GM21737 (cell line): Measurements from ENCODE around the gene CRTAP.
"Not testable (repeated sequence)": the region's sequence is repeated elsewhere in the genome, so short reads cannot be mapped to it uniquely, and the experiment has no call there.

Source experiments
- ATAC-seq: cut with Tn5 transposase; IDR thresholded peaks from one replicate; pipeline ENCODE4 v1.9.1; 2021; ENCODE audit warnings: mild to moderate bottlenecking, moderate library complexity; ENCODE audit not compliant: unreplicated experiment

CRTAP gene

DNA sequence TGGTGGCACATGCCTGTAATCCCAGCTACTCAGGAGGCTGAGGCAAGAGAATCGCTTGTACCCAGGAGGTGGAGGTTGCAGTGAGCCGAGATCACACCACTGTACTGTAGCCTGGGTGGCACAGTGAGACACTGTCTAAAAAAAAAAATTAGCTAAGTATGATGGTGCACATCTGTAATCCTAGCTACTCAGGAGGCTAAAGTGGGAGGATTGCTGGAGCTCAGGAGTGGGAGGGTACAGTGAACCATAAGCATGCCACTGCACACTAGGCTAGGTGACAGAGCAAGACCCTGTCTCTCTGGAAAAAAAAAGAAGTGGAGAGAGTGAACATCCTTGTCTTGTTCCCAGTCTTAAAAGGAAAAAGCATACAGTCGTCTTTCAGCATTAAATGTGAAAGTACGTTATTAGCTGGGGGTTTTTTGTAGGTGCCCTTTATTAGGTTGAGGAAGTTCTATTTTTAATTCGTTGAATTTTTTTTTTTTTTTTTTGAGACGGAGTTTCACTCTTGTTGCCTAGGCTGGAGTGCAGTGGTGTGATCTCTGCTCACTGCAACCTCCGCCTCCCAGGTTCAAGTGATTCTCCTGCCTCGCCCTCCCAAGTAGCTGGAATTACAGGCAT is 25.3 kb downstream of the CRTAP start:
- ATAC-seq = not testable (repeated sequence)

DNA sequence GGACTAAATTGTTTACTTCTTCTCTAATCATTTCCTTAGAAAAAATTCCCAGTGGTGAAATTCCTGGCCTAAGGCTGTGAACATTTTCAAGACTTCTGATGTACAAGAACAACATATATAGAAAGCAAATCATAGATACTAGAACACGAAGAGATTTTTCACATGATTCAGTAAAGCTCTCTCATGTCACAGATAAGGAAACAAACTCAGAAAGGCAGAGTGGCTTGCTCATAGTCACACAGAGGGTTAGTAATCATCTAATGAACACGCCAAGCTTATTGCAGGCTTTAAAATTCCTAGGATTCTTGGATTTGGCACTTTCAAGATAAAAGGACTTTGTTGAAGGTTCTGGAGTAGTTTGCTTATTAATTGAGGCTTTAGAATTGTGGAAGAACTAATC is 26.2 kb downstream of the CRTAP start:
- no peak for ATAC-seq

DNA sequence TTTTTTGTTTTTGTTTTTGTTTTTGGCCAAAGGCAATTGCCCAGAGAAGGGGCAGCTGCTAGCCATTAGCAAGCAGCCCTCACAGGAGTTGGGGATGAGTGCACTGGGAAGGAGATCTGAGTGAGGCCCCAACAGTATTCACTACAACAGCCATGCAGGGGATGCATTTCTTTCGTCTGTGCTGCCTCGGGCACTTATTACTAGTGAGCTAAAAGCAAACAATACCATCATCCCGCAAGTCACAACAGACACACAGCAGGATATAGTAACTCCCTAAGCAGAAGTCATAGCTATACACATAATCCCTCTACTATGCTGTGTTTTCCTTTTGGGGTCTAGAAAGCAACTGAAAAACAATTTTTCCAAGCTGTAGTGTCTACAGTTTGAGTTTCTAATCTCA is 27.2 kb downstream of the CRTAP start:
- no peak for ATAC-seq

DNA sequence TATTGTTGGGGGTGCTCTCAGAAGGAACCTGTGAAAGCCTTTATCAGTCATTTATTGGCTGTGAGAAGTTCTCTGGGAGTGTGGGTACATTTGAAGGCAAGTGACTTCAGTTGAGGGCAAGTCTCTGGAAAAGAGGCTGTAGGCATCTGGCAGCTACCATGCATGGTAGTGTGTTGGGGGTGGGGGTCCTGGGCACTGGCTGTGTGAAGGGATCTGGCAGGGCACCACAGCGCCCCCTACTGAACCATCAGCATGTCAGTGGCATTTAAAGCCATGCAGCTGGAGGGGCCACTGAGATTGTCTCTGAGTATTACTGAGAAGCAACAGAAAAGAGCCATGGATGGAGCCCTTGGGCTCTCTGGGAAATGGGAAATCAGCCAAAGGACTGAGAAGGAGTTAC is 30.6 kb downstream of the CRTAP start:
- no peak for ATAC-seq

DNA sequence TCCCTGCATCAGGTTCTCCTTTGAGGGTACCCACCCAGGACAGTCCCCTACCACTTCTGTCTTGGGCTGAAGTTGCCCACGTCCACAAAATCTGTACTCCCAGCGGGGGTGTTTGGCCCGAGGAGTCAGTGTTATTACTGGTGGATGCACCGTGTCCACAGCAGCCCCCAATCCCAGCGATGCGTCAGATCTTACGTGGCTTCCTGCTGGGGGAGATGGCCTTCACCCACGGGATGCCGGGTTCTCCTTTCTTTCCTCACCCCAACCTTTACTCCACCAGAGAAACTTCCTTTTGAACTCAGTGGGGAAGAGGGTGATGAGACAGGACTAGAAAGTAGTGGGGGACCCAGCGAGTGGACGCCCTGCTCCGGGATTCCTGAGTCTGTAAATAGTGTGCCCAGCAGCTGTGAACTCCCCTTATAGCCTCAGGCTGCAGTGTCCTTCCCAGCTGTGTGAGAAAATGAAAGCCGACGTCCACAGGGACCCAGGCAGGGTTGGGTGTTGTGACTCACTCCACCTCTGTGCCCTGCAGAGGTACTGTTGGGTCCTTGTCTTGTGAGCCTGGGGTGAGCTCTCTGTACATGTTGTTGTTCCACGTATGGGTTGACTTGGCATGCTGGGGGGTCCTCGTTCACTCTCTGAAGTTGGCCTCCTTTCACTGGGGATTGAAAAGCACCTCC is 31.5 kb downstream of the CRTAP start:
- ATAC-seq = no peak

DNA sequence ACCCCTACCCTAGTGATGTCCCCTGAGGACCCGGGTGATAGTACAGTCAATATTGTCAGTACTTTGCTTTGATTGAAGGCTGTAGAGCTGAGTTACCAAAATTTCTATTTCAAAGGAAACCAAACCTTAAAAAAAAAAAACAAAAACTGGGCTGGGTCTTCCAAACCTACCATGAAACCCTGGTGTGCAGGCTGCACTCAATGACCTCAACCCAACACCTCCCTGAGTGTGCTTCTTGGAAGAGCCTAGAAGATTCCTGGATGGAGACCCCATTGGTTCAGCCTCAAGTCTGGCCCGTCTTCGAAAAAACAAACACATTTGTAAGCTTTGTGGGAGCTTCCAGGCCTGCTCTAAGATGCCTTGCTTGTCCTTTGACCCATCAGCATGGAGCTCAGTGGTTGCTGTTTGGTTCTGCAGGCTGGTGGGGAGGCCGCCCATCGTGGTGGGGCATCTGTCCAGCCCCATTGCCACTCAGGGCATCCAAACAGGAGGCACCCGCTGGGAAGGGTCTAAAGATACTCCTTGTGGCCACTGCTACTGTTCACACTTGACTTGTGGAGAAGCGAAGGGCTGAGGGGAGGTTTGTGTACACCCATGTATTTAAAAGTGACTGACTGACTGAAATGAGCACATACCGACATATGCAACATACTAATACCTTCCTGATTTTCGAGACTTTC is 32.2 kb downstream of the CRTAP start:
- no peak for ATAC-seq

DNA sequence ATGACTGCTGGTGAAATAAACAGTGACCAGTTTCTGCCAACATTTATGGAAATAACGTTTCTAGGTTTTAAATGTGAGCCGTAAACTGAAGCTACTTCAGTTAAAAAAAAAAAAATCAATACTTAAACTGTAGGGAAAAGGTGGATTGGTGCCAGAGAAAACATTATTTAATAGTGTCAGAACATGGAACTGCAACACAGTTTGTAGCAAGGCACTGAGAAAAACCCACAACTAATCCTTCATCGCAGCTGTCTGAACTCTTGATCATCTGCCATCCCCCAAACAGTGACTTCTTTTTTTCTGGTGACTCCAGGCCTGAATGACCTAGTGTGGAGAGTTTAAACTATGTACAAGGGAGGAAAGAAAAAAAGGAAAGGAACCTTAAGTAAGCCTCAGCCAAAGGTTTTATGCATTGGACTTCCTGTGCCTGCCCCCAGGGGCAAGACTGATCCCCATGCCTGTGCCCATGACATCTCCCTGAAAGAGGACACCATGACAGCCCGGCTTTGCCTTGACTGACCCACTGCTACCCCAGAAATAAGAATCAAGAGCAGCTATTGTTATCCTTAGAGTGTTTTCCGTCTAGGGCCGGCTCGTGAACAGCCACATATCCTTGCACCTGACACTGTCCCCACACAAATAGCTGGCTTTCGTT is 33.1 kb downstream of the CRTAP start:
- no peak for ATAC-seq

DNA sequence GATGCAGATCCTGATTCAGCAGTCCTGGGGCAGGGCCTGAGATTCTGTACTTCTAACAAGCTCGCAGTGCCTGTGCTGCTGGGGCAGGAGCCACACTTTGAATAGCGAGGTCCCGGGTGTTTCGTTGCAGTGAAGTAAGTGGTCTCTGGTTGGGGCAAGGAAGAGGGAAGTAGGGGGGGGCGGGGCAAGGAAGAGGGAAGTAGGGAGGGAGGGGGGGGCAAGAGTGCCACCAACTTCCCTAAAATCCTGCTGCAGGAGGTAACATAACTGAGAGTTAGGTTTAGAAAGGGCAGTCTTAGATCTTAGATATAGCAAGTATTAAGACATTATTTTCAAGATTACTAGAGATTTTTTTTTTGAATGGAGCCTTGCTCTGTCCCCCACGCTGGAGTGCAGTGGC is 35.5 kb downstream of the CRTAP start:
- no peak for ATAC-seq

DNA sequence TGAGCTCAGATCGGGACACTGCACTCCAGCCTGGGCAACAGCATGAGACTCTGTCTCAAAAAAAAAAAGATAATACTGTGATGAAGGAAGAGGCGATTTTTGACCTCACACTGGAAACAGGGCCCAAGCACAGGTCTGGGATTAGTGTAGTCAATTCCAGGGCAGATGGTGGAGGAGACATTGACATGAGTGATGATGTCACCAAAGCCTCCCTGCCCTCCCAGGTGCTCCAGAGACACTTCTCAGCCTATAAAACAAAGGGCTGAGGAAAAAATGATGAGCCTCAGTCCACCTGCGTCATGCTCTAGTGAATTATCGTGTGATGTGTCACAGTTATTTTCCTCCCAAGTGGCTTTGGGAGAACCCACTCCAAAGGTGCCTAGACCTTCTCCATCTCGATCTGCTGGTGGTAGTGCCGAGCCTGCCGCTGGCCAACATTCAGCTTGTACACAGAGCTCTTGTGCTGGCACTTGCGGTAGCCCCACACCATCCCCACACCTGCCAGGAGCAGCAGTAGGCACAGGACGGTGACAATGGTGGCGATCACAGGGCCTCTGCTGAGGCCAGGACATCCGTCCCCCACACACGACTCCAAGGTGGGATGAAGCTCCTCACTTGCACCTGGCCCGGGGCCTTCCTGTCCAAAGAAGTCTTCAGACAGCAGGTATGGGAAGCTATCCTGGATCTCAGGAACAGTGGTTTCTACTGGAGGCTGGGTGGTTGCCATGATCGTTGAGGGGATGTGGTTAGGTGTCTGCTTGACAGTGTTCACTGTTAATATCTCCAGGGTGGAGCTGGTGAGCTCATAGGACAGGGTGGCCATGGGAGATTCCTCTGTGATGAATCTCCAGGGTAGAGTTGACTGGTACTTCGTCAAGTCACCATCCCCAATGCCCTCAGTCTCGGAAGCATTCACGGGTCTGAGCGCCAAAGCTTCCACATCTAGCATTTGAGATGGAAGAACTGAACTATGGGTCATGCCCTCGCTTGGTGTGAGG is 38.8 kb downstream of the CRTAP start:
- no peak for ATAC-seq

DNA sequence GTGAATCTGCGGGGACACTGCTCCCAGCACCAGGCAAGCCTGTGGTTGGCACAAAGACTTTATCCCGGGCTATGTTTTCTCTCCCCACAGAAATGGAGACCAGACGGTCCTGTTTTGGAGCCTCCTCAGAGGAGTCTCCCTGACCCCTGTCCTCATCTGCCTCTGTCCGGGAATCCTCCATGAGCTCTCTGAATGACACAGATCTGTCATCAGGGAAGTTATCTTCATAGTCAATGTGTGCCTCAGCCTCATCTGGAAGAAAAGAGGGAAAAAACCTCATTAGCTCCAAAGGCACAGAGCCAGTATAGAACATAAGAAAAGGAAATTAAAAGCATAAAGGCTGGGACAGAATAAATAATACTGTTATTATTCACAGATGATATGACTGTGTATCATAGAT is 40.0 kb downstream of the CRTAP start:
- ATAC-seq = no peak

DNA sequence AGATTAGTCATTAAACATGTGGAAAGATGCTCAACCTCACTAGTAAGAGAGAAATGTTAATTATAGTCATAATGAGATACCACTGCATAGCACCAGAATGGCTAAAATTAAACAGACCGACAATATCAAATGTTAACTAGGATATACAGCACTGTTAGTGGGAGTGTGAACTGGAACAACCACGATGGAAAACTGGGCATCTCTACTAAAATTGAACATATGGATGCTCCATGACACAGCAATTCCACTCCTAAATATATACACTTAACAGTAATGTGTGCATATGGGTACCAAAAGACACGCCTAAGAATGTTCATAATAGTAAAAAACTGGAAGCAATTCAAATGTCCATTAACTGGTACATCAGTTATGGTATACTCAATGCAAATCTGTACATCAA is 41.5 kb downstream of the CRTAP start:
- no peak for ATAC-seq

DNA sequence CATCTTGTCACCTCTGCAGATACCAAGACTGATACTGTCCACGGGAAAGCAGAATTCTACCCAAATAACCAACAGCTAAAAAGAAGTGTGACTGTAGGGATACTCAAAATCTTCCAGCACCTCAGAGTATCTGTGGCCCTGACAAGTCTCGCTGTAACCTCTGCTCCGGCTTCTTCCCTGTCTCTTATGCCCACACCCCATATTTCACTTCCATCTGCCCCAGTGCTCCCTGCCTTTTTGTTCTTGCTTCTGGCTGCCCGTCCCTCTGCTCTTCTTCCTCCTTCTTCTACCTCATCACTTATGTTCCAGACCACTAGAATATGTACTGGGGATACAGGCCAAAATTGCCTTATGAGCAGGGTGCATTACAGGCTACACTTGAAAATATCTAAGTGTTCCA is 45.4 kb downstream of the CRTAP start:
- no peak for ATAC-seq

DNA sequence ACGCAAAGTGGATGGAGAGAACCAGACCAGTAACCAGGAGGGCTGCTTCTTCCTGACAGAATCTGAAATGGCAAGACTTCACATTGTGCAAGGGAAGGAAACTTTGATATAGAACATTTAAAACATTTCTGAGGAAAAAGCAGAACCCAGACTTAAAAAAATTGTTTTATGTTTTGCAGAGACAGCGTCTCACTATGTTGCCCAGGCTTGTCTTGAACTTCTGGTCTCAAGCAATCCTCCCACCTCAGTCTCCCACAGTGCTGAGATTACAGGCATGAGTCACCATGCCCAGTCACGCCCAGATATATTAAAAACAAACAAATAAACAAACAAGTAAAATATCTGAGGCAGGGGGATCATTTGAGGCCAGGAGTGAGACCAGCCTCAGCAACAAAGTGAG is 46.2 kb downstream of the CRTAP start:
- ATAC-seq = no peak

DNA sequence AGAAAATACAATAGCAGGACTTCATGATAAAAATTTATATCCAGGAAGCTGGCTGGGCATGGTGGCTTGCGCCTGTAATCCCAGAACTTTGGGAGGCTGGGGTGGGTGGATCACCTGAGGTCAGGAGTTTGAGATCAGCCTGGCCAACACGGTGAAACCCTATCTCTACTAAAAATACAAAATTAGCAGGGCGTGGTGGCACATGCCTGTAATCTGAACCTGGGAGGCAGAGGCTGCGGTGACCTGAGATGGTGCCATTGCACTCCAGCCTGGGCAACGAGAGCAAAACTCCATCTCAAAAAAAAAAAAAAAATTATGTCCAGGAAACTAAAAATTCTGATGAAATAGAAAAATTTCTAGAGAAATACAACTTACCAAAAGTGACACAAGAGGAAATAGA is 48.8 kb downstream of the CRTAP start:
- ATAC-seq = not testable (repeated sequence)

DNA sequence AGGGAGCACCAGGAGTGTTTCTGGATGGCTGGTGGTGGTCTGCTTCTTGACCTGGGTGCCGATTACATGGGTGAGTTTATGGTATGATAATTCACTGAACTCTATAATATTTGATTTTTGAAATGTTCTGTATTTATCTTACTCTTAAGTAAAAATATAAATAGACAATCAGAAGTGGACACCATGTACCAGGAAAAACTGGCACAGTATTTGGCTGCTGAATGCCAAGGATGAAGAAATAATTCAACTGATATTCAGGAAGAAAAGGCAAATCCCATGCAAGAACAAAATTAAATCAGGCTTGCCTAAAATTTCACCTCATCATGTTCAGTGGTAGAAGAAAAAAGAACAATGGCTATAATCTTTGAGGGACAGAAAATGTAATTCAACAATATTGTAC is 51.6 kb downstream of the CRTAP start:
- ATAC-seq = no peak

DNA sequence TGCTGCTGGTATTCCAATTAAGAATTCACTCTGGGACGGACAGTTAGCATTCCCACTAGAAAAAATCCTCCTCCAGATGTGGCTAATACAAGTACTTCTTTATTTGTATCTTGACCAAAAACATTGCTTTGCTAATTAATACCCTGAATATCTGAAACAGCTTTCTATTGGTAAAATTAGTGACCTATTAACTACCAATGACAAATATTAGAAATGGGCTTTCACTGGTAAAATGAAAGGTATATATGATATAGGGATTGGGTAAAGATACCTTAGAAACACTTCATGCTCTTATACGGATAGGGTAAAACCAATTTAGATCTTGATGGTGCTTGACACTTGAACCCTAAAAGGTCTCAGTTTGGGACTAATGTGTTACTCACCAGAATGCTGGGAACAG is 52.3 kb downstream of the CRTAP start:
- ATAC-seq = no peak

DNA sequence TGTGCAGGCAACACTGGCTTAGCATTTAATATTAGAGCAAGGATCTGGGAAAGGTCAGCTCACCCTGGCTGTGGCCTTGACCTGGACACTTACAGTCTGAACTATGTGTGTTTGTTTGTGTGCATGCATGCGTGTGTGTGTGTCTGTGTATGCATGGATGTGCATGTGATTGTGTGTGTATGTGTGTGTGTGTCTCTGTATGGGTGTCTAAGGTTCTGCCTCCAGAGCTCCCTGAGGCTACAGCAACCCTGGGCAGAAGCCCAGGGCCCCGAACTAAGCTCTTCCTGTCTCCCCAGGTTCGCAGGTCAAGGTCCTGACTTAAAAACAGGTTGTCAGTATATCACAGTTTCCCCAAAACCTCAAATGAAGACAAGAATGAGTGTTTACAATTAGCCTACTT is 53.5 kb downstream of the CRTAP start:
- no peak for ATAC-seq

DNA sequence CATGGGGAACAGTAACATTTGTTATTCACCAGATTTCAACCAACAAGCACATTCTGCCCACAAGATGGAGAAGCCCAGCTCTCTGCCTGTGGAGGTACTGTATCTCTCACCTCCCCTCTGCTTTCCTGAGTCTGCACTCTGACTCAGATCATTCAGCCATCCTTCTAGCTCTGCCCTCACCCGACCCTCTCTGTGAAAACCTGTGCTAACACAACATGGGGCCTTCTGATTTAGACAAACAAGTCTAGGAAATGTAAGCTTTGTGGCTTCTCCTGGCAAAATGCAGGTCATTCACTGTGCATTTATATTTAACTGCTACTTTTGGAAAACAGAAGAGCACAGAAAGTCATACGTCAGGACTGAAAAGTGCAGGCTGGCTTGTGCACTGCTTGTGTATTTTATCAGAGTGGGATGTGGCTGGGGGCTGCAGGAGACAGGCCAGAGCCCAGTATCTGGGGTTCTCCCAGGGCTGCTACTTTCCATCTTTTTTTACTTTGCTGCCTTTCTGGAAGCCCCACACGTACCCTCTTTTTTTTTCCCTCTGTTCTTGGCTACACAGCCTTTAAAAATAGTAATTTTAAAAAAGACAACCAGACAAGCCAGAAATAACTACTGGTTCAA is 54.0 kb downstream of the CRTAP start:
- no peak for ATAC-seq

DNA sequence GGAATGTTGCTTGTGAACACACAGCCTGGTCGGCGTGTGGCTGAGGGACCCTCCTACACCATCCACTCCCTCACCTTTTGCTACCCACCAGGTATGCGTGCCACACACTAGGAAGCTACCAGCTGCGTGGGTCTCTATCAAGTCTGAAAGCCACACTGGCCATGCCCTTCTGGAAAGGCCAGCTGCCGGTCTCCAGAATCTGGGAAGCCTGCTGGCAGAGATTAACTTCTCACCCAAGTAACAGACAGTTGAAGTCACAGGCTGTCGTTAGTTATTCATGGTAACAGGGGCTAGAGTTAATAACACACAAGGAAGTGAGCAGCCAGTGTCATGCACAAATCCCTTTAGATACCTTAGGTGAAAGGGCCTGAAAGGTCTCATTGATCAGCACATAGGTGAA is 56.7 kb downstream of the CRTAP start:
- no peak for ATAC-seq

DNA sequence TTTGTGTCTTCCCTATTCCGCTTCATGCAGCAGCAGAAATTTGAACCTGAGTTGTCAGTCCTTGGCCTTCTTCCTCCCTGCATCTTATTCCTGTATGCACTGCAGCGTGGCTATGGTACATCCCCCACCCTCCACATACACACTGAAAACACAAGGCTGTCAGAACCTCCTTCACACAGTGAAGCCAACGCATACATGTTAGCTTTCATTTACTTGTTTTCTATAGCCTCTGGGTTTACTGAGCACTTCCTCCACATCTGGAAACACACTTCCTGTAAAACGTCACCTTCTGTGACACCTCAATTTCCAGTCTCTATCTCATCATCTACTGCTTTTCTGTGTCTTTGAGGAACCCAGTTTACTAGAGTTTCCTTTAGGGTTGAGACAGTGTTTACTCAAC is 57.8 kb downstream of the CRTAP start:
- no peak for ATAC-seq
